ENCODE data around the gene KLK3. TPM values are rescaled to one million over a fixed set of nuclear protein-coding genes. Genes with fewer than 3 reads are reported as not detected.
A peak's percentile ranks its signal among the peaks of the same experiment; 100 is the strongest.

The KLK3 gene
- total RNA-seq, 1 experiment from 2014 or later = not detected

GRCh38 chr19:50896591-50897190 lies 42.0 kb downstream of the KLK3 start (continued):
- no peak for TF ChIP-seq EZH2 (IDR thresholded peaks at IDR 0.05)
- peak; percentile 73 for TF ChIP-seq FOSL1 (IDR thresholded peaks at IDR 0.05; ENCODE audit: low read depth)
- TF ChIP-seq ZFX (IDR thresholded peaks at IDR 0.05) = no peak

GRCh38 chr19:50897191-50897607 lies 42.5 kb downstream of the KLK3 start:
- H3K9me3 ChIP-seq (ENCODE audit: control insufficient read depth in 1 of 2, insufficient read depth in 1 of 2, low read depth in 1 of 2, low read length in 2 of 2) = no peaks in the 10 kb centered on the region
- DNase-seq (ENCODE audit: low read depth, low spot score) = no peak
- H2AFZ ChIP-seq (ENCODE audit: low read depth, low read length, poor library complexity, severe bottlenecking) = no peak overlapping the region
- no peaks in the 10 kb centered on the region for H3K36me3 ChIP-seq (ENCODE audit: control insufficient read depth in 1 of 2, insufficient read depth in 2 of 2, low read length in 2 of 2)
- ATAC-seq = no peak
- no peaks in the 10 kb centered on the region for H3K27me3 ChIP-seq (ENCODE audit: insufficient read depth, low read length)
- H3K4me1 ChIP-seq (ENCODE audit: control insufficient read depth in 1 of 2, insufficient read depth in 2 of 2, low read length in 2 of 2) = peaks cover 4 to 15% of the 10 kb centered on the region in 2 experiments; a peak in 3 of 4 replicates
- H3K4me2 ChIP-seq (ENCODE audit: low read length) = 0 out of 2 replicates have a peak overlapping the region, but pooled peaks have one; percentile 3
- TF ChIP-seq ATF3 (IDR thresholded peaks at IDR 0.05) (no peak), EZH2phosphoT487 (IDR thresholded peaks at IDR 0.05; ENCODE audit: borderline replicate concordance) (no peak), RAD21 (IDR thresholded peaks at IDR 0.05; ENCODE audit: low read depth) (no peak), SIN3A (IDR thresholded peaks at IDR 0.05; ENCODE audit: low read depth) (no peak), POLR2A (IDR thresholded peaks at IDR 0.05; ENCODE audit: borderline replicate concordance, extremely low read depth, insufficient read depth, insufficient read length) (no peak)
- TF ChIP-seq, protein P1, sequence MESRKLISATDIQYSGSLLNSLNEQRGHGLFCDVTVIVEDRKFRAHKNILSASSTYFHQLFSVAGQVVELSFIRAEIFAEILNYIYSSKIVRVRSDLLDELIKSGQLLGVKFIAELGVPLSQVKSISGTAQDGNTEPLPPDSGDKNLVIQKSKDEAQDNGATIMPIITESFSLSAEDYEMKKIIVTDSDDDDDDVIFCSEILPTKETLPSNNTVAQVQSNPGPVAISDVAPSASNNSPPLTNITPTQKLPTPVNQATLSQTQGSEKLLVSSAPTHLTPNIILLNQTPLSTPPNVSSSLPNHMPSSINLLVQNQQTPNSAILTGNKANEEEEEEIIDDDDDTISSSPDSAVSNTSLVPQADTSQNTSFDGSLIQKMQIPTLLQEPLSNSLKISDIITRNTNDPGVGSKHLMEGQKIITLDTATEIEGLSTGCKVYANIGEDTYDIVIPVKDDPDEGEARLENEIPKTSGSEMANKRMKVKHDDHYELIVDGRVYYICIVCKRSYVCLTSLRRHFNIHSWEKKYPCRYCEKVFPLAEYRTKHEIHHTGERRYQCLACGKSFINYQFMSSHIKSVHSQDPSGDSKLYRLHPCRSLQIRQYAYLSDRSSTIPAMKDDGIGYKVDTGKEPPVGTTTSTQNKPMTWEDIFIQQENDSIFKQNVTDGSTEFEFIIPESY (IDR thresholded peaks at IDR 0.05; ENCODE audit: extremely low read depth, insufficient replicate concordance, low read length) = no peak
- CTCF ChIA-PET = interaction anchor here (1.1 to 1.2 kb wide), 2 partner anchors 12 to 120 kb away, joined by 3 to 4 read pairs; no protein-coding TSS in a partner anchor
- POLR2A ChIA-PET = interaction anchor here (1.1 kb wide), 2 partner anchors 54 to 93 kb away, joined by 3 to 4 read pairs; no protein-coding TSS in a partner anchor
- H3K4me3 ChIP-seq (replicated peaks in 1 of 2; ENCODE audit: low read depth in 1 of 2, low read length in 2 of 2) = no peak overlapping the region
- H3K9ac ChIP-seq (ENCODE audit: low read length) = no peak overlapping the region
- no peak overlapping the region for H3K27ac ChIP-seq (ENCODE audit: low read depth, low read length)
- RAD21 ChIA-PET (ENCODE audit: low non-redundant PET in 1 of 2, low total read pairs in 2 of 2, uncharacterized antibody in 2 of 2, unreplicated experiment in 2 of 2) = no interaction called here
- H3K79me2 ChIP-seq (ENCODE audit: insufficient read depth, low read length) = no peaks in the 10 kb centered on the region
- no peaks in the 10 kb centered on the region for H4K20me1 ChIP-seq (ENCODE audit: insufficient read depth)
- intact Hi-C loops (cut with micrococcal nuclease) = no loop called here
- H3K9me2 ChIP-seq (ENCODE audit: insufficient read depth) = no peaks in the 10 kb centered on the region
- BruUV-seq (replicated peaks) = no TSS peak
